GM10847 (cell line): Measurements from ENCODE around the gene VPS4B.

Experiments used
- POLR2A ChIP-seq: IDR thresholded peaks from 2 replicates; pipeline ENCODE4 v1.6.1; 2011; ENCODE audit not compliant: insufficient read length; ENCODE audit errors: extremely low read depth

Gene VPS4B

GRCh38 chr18:63399300-63399699 lies 23.0 kb downstream of the VPS4B start:
- TF ChIP-seq POLR2A: no peak

DNA sequence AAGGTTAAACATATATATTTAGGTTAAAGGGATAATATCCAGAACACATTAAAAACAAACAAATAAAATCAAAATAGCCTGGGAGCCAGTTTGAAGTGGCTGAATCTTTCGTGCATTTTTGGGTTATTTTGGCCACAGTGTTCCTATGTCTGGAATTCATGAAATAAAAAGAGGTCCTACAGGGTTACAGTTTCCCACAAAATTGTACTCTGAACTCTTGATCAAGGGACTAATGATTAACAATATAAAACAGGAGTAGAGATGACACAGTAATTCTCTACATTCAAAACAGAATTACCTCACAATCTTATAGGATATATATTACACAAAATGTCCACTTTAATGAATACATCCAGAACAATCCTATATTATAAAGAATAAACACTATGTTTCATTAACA lies 24.9 kb downstream of the VPS4B start:
- no peak for TF ChIP-seq POLR2A

- TF ChIP-seq POLR2A: no peak
Observed at GRCh38 chr18:63395503-63395902, 26.8 kb downstream of the VPS4B start.

DNA sequence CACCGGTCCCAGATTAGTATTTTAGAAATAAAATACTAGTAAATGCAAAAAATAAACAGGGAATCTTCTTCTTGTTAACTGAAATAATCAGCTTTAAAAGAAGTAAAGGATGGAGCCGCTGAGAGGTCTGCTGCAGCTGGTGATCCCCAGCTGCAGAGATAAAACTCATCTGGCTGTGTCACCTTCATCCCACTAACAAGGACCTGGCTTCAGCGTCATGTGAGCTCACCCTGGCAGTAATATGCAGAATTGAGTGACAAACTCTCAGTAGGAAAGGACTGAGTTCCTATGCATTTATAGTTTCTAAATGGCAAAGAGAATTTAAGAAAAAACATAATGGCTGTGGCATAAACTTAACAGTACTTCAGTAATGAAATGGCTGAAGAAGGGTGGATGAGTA lies 27.3 kb downstream of the VPS4B start:
- no peak for TF ChIP-seq POLR2A

GRCh38 chr18:63387861-63388260 lies 34.4 kb downstream of the VPS4B start:
- TF ChIP-seq POLR2A: no peak

GRCh38 chr18:63382843-63383242 lies 39.4 kb downstream of the VPS4B start:
- no peak for TF ChIP-seq POLR2A

GRCh38 chr18:63379639-63379962 lies 42.7 kb downstream of the VPS4B start:
- TF ChIP-seq POLR2A: no peak

- no peak for TF ChIP-seq POLR2A
Observed at GRCh38 chr18:63378919-63379638, 43.2 kb downstream of the VPS4B start.

GRCh38 chr18:63377275-63377980 lies 44.8 kb downstream of the VPS4B start:
- TF ChIP-seq POLR2A: no peak

DNA sequence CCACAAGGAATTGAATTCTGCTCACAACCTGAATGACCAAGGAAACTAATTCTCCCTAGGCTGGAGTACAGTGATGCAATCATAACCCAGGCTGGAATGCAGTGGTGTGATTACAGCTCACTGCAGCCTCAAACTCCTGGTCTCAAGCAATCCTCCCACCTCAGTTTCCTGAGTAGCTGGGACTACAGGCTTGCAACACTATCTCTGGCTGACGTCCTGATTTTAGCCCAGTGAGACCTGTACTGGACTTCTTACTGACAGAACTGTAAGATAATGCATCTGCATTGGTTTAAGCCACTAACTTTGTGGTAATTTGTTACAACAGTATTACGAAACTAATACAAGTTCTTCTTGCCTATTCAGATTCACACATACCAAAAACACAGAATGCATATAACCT lies 45.7 kb downstream of the VPS4B start:
- no peak for TF ChIP-seq POLR2A

GRCh38 chr18:63374540-63374939 lies 47.7 kb downstream of the VPS4B start:
- TF ChIP-seq POLR2A: no peak

- TF ChIP-seq POLR2A: no peak
Observed at GRCh38 chr18:63373161-63373560, 49.1 kb downstream of the VPS4B start.

DNA sequence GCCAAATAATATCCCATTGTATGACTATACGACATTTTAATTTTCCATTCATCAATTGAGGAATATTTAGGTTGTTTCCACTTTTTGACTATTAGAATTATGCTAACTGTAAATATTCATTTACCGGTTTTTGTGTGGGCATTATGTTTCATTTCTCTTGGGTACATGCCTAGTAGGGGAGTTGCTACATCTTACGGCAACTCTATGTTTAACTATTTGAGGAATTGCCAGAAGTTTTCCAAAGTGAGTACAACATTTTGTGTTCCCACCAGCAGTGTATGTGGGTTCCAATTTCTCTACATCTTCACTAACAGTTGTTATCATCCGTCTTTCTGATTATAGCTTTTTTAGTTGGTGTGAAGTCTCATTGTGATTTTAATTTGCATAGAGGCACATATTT lies 53.7 kb downstream of the VPS4B start:
- TF ChIP-seq POLR2A: no peak

- peak; percentile 72 for TF ChIP-seq POLR2A
Observed at GRCh38 chr18:63367053-63367953, 55.0 kb downstream of the VPS4B start, which contains the start of gene KDSR. Gene KDSR (minus strand): TSS chr18:63367206. CDS start chr18:63367118, 88 bp downstream.

GRCh38 chr18:63366213-63367052 lies 55.8 kb downstream of the VPS4B start:
- no peak for TF ChIP-seq POLR2A
